Stimulated activated CD8-positive, alpha-beta memory T cell treated with anti-CD3 and anti-CD28 coated beads, Interleukin-15, amount 100 ng/mL, for 48 hours (primary cell): ENCODE data around the gene PPIF.

ENCODE experiments used
- DNase-seq, 2 donors: peaks; one replicate each; pipeline ENCODE4 v3.0.0-alpha.2; 2020; ENCODE audit warnings: low read depth in 2 of 2

The PPIF gene

GRCh38 chr10:79387466-79387973 lies 40.3 kb downstream of the PPIF start:
- no peak for DNase-seq

- no peak for DNase-seq
Measured at GRCh38 chr10:79387974-79388850, 40.9 kb downstream of the PPIF start.

- no peak for DNase-seq
Measured at GRCh38 chr10:79390057-79390456, 42.8 kb downstream of the PPIF start.

GRCh38 chr10:79390551-79391229 lies 43.4 kb downstream of the PPIF start:
- DNase-seq = no peak

GRCh38 chr10:79391231-79392019 lies 44.2 kb downstream of the PPIF start:
- DNase-seq = no peak

GRCh38 chr10:79392020-79392398 lies 44.7 kb downstream of the PPIF start:
- DNase-seq = no peak

- DNase-seq = no peak
Measured at GRCh38 chr10:79392506-79393176, 45.4 kb downstream of the PPIF start.

- no peak for DNase-seq
Measured at GRCh38 chr10:79393221-79393923, 46.1 kb downstream of the PPIF start.

GRCh38 chr10:79393924-79394610 lies 46.8 kb downstream of the PPIF start:
- no peak for DNase-seq

DNA sequence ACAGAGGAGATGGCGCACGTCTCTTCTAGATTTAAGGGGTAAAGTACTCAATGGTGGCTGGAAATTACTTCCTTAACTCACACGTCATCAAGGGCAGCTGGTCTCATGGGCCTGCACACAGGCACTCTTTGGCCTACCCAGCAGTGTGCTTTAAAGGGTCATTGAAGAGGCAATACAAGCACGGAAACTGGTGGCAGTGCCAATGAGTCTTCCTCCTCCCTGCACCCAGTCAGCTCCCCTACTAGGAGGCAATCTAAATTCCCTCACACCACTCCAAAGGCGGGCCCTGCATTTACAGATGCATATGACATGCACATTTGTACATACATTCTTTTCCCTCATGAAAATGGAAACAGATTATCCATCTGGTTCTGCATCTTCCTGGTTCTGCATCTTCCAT lies 47.4 kb downstream of the PPIF start:
- no peak for DNase-seq

DNA sequence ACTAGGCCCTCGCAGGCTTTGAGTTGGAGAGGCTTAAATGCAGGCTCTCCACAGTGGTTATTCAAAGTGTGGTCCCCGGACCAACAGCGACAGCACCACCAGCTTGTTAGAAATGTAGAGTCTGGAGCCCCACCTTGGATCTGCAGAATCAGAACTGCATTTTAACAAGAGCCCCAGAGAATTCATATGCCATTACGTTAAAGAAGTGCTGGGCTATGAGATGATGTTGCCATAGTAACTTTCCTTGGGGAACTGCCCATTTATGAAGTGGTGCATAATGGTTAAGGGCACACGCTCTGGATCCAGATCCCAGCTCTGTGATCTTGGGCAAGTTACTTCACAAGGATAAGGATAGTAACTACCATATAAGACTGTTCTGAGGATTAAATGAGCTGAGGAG lies 49.3 kb downstream of the PPIF start:
- no peak for DNase-seq

GRCh38 chr10:79397051-79397450 lies 49.8 kb downstream of the PPIF start:
- no peak for DNase-seq

GRCh38 chr10:79397575-79398303 lies 50.5 kb downstream of the PPIF start:
- DNase-seq = no peak

- DNase-seq = no peak
Measured at GRCh38 chr10:79398642-79399041, 51.4 kb downstream of the PPIF start.

DNA sequence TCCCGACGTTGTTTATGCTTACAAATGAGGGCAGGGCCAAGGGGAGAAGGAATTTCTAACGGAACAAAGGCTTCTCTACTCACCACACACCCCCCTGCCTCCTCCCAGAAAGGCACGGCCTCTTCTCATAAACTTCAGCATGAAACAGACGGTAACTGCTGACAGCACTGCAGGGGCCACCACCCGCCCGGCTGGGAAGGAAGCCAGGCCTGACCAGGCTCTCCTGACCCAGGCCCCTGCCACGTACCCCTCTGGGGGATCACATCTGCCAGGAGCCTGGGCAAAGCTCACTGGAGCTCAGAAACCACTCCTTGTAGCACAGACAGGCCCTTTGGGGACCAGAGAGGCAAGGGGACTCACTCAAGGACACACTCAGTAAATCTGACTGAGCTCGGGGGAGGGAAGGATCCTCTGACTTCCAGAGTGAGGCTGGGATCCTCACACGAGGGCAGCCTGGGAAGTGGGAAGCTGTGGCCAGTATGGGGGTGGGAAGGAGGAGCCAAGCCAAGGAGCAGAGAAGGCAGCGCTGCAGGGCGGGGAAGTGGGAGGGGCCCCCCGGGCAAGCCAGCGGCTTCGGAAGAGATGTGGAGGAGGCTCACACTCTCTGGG lies 52.1 kb downstream of the PPIF start:
- DNase-seq = no peak

DNA sequence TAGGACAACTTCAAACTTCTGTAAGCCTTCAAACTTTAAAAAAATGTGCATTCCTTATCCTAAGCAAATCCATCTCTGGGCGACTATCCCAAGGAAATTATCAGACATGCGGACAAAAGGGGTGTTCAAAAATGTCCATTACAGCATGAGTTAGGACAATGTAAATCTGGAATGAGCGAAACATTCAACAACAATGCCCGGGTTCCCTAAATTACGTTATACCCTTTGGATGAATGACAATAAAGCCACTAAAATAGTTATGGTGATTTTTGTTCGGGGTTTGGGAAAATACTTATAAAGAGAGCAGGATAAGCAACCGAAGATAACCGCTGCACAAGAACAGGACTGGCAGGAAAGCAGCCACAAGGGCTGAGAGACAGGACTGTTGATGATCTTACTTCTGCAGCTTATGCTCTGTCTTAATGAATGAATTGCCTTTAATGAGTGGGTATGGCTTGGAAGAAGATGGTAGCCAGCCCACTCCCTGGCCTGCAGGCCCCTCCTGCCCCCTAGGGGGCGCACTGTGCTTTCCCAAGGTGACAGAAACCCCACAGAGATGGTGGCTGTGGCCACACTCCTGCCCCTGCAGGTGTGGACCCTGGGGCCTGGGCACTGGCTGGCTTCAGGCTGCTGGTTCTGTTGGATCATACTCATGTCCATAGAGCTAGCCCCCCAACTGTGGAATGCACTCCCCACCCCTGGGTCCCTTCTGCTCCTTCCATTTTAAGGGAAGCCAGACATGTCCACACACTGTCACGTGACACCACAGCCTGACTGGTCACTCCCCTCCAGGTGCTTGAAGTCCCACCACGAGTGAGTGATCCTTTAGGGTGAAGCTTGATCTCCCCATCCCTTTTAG lies 53.1 kb downstream of the PPIF start:
- peak; percentile 32 to 34 for DNase-seq

GRCh38 chr10:79401015-79401921 lies 54.0 kb downstream of the PPIF start:
- no peak for DNase-seq
